HepG2 (cell line): ENCODE data around the gene TBX6. TPM values are rescaled to one million over a fixed set of nuclear protein-coding genes. Genes with fewer than 3 reads are reported as not detected.

Experiments
- AKAP8 ChIP-seq: sonication (generic); formaldehyde crosslinking; IDR thresholded peaks from 2 replicates; pipeline ENCODE4 v1.5.1; 2020; ENCODE audit warnings: mild to moderate bottlenecking, missing genetic modification reagents
- ELF1 ChIP-seq: sonication (generic); formaldehyde crosslinking; IDR thresholded peaks from 2 replicates; pipeline ENCODE4 v1.4.0; 2020; ENCODE audit warnings: missing genetic modification reagents
- GZF1 ChIP-seq: sonication (generic); formaldehyde crosslinking; IDR thresholded peaks from 2 replicates; pipeline ENCODE4 v1.5.1; 2020; ENCODE audit warnings: mild to moderate bottlenecking, missing genetic modification reagents
- HIVEP1 ChIP-seq: sonication (generic); formaldehyde crosslinking; IDR thresholded peaks from 2 replicates; pipeline ENCODE4 v1.4.0; 2020; ENCODE audit warnings: mild to moderate bottlenecking, missing genetic modification reagents
- HOXD1 ChIP-seq: sonication (generic); formaldehyde crosslinking; IDR thresholded peaks from 2 replicates; pipeline ENCODE4 v1.5.0; 2020; ENCODE audit warnings: missing genetic modification reagents
- NFYC ChIP-seq: IDR thresholded peaks from 2 replicates; pipeline ENCODE4 v1.6.1; 2016; ENCODE audit warnings: missing genetic modification reagents, missing compliant biosample characterization
- SOX5 ChIP-seq: IDR thresholded peaks from 2 replicates; pipeline ENCODE4 v1.6.1; 2016; ENCODE audit warnings: borderline replicate concordance
- U2AF2 ChIP-seq: fragments of 200-400 bp; formaldehyde crosslinking; IDR thresholded peaks from 2 replicates; pipeline ENCODE4 v1.6.1; 2017; ENCODE audit warnings: low read depth, mild to moderate bottlenecking, low read length
- ZBTB21 ChIP-seq: sonication (generic); formaldehyde crosslinking; IDR thresholded peaks from 2 replicates; pipeline ENCODE4 v1.4.0; 2020; ENCODE audit warnings: missing genetic modification reagents
- ZMYM2 ChIP-seq: sonication (generic); formaldehyde crosslinking; IDR thresholded peaks from 2 replicates; pipeline ENCODE4 v1.8.0; 2022; ENCODE audit warnings: mild to moderate bottlenecking, missing genetic modification reagents
- ZNF101 ChIP-seq: sonication (generic); formaldehyde crosslinking; IDR thresholded peaks from 2 replicates; pipeline ENCODE4 v1.4.0; 2020; ENCODE audit warnings: mild to moderate bottlenecking, low read depth, missing genetic modification reagents, borderline replicate concordance
- ZNF30 ChIP-seq: sonication (generic); formaldehyde crosslinking; IDR thresholded peaks from 2 replicates; pipeline ENCODE4 v1.5.0; 2020; ENCODE audit warnings: mild to moderate bottlenecking, missing genetic modification reagents
- ZNF451 ChIP-seq: sonication (generic); formaldehyde crosslinking; IDR thresholded peaks from 2 replicates; pipeline ENCODE4 v1.5.0; 2020; ENCODE audit warnings: mild to moderate bottlenecking, missing genetic modification reagents
- ZNF549 ChIP-seq: sonication (generic); formaldehyde crosslinking; IDR thresholded peaks from 2 replicates; pipeline ENCODE4 v1.5.0; 2020; ENCODE audit warnings: missing genetic modification reagents
- ZNF616 ChIP-seq: sonication (generic); formaldehyde crosslinking; IDR thresholded peaks from 2 replicates; pipeline ENCODE4 v1.5.0; 2020; ENCODE audit warnings: low read depth, mild to moderate bottlenecking, missing genetic modification reagents
- ZNF644 ChIP-seq: IDR thresholded peaks from 2 replicates; pipeline ENCODE4 v1.6.1; 2016; ENCODE audit warnings: low read depth
- polyA plus RNA-seq, 8 experiments: library from polyadenylated mRNA; depleted of rRNA in 3 of 8; stranded (reverse) in 7 of 8; unstranded in 1 of 8; fragments of >200 nt; fragmentation: Illumina TruSeq in 4 of 8; extraction: Trizol in 4 of 8; gene quantifications; 2 replicates each; pipeline versions ENCODE4 v1.2.1 to v1.2.3, GENCODE V29; 2011 to 2016; ENCODE audit warnings: low read depth in 4 of 8, missing spikeins in 1 of 8, mixed read lengths in 1 of 8; ENCODE audit not compliant: insufficient read depth in 1 of 8
- total RNA-seq, 5 experiments: library from RNA; depleted of rRNA; stranded (reverse); fragments of >200 nt; fragmentation: Illumina TruSeq; extraction: Trizol; gene quantifications; 2 replicates each; pipeline ENCODE4 v1.2.3, GENCODE V29; 2016; ENCODE audit warnings: low read depth in 1 of 5
- TF ChIP-seq, protein P1 (sequence below): sonication (generic); formaldehyde crosslinking; conservative IDR thresholded peaks from 2 replicates; pipeline ENCODE4 v1.4.0; 2020; ENCODE audit warnings: missing genetic modification reagents
- TF ChIP-seq, protein P2 (sequence below): sonication (generic); formaldehyde crosslinking; IDR thresholded peaks from 2 replicates; pipeline ENCODE4 v1.5.1; 2020; ENCODE audit warnings: missing genetic modification reagents, mild to moderate bottlenecking, borderline replicate concordance
- TF ChIP-seq, protein P3 (sequence below), 2 experiments: sonication (generic) in 1 of 2; formaldehyde crosslinking in 1 of 2; IDR thresholded peaks; 2 replicates each; pipeline versions ENCODE4 v1.4.0 to v1.6.1; 2016 to 2020; ENCODE audit warnings: borderline replicate concordance in 1 of 2, low read depth in 1 of 2, mild to moderate bottlenecking in 1 of 2, missing genetic modification reagents in 1 of 2
- TF ChIP-seq, protein P4 (sequence below): sonication (generic); formaldehyde crosslinking; IDR thresholded peaks from 2 replicates; pipeline ENCODE4 v1.4.0; 2020; ENCODE audit warnings: missing genetic modification reagents

Gene TBX6
- total and polyA plus RNA-seq, 2 of the 13 experiments (the other 11 are each of a cell fraction or from before 2014, with no cell fraction given), result 0.24 to 0.42 TPM

DNA sequence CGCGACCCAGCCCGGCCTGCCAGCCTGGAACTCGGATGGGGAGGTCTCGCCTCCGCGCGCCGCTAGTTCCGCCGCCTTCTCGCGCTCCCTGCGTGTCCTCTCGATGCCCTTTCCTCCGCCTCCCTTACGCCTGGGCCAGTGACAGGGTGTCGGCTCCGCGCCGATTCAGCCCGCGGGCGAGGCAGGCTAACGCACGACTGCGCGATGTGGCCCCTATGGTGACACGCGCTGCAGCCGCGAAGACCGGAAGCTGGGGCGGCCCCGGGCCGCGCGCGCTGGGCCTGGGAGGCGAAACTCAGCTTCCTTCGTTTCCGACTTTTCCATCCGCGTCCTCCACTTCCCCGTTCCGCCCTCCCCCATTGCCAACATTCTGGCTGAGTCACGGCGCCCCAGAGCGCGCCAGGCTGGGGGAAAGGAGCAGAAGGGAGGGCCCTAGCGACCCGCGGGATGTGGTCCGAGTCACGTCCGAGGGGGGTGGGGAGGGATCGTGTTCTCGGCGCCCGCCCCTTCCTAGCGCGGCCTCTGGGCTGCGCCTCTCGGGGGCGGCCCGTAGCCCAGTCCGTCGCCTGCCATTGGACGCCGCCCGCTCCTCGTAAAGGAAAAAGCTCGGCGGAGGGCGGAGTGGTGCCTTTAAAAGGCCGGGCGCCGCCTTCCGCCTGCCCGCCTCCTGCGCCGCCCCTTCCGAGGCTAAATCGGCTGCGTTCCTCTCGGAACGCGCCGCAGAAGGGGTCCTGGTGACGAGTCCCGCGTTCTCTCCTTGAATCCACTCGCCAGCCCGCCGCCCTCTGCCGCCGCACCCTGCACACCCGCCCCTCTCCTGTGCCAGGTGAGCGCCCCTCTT is 26.4 kb downstream of the TBX6 start, which contains the start of gene ALDOA (continued):
- peak; percentile 98 for TF ChIP-seq ZNF616 (CRISPR knock-in tag)
- TF ChIP-seq HOXD1 (CRISPR knock-in tag), result peak; percentile 83
- peak; percentile 75; the same call in 1 of the 2 replicates for TF ChIP-seq SOX5 (CRISPR knock-in tag)
- TF ChIP-seq, protein P1, sequence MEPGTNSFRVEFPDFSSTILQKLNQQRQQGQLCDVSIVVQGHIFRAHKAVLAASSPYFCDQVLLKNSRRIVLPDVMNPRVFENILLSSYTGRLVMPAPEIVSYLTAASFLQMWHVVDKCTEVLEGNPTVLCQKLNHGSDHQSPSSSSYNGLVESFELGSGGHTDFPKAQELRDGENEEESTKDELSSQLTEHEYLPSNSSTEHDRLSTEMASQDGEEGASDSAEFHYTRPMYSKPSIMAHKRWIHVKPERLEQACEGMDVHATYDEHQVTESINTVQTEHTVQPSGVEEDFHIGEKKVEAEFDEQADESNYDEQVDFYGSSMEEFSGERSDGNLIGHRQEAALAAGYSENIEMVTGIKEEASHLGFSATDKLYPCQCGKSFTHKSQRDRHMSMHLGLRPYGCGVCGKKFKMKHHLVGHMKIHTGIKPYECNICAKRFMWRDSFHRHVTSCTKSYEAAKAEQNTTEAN (CRISPR knock-in tag), result no peak; the same call in none of the 2 replicates
- 0 out of 2 replicates have a peak, but pooled peaks have one; percentile 6 for TF ChIP-seq ZNF644 (CRISPR knock-in tag)
- peak; percentile 97 for TF ChIP-seq ZNF451 (CRISPR knock-in tag)
- peak; percentile 22; the same call in 1 of the 2 replicates for TF ChIP-seq ZMYM2 (CRISPR knock-in tag)
- TF ChIP-seq, protein P2, sequence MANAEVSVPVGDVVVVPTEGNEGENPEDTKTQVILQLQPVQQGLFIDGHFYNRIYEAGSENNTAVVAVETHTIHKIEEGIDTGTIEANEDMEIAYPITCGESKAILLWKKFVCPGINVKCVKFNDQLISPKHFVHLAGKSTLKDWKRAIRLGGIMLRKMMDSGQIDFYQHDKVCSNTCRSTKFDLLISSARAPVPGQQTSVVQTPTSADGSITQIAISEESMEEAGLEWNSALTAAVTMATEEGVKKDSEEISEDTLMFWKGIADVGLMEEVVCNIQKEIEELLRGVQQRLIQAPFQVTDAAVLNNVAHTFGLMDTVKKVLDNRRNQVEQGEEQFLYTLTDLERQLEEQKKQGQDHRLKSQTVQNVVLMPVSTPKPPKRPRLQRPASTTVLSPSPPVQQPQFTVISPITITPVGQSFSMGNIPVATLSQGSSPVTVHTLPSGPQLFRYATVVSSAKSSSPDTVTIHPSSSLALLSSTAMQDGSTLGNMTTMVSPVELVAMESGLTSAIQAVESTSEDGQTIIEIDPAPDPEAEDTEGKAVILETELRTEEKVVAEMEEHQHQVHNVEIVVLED (CRISPR knock-in tag), result peak; percentile 89
- TF ChIP-seq, protein P3, sequence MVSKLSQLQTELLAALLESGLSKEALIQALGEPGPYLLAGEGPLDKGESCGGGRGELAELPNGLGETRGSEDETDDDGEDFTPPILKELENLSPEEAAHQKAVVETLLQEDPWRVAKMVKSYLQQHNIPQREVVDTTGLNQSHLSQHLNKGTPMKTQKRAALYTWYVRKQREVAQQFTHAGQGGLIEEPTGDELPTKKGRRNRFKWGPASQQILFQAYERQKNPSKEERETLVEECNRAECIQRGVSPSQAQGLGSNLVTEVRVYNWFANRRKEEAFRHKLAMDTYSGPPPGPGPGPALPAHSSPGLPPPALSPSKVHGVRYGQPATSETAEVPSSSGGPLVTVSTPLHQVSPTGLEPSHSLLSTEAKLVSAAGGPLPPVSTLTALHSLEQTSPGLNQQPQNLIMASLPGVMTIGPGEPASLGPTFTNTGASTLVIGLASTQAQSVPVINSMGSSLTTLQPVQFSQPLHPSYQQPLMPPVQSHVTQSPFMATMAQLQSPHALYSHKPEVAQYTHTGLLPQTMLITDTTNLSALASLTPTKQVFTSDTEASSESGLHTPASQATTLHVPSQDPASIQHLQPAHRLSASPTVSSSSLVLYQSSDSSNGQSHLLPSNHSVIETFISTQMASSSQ (IDR thresholded peaks at IDR 0.05; ENCODE audit: low read depth), result peak; percentile 7; the same call in 1 of the 2 replicates
- TF ChIP-seq, protein P3 (CRISPR knock-in tag; IDR thresholded peaks at IDR 0.05; ENCODE audit: borderline replicate concordance), result peak; percentile 87; the same call in 1 of the 2 replicates
- TF ChIP-seq ZNF30 (CRISPR knock-in tag), result peak; percentile 98; the same call in 1 of the 2 replicates
- peak; percentile 84 for TF ChIP-seq NFYC (CRISPR knock-in tag)
- peak; percentile 94; the same call in 1 of the 2 replicates for TF ChIP-seq HIVEP1 (CRISPR knock-in tag)
- TF ChIP-seq ELF1 (CRISPR knock-in tag), result peak; percentile 93
- TF ChIP-seq AKAP8 (CRISPR knock-in tag), result peak; percentile 98
- TF ChIP-seq ZBTB21, result no peak; the same call in 1 of the 2 replicates
- no peak for TF ChIP-seq ZNF549 (CRISPR knock-in tag)
- peak; percentile 90 for TF ChIP-seq GZF1
- 0 out of 2 replicates have a peak, but pooled peaks have one; percentile 38 for TF ChIP-seq ZNF101 (CRISPR knock-in tag)
- peak; percentile 55; the same call in 1 of the 2 replicates for TF ChIP-seq U2AF2
- TF ChIP-seq, protein P4, sequence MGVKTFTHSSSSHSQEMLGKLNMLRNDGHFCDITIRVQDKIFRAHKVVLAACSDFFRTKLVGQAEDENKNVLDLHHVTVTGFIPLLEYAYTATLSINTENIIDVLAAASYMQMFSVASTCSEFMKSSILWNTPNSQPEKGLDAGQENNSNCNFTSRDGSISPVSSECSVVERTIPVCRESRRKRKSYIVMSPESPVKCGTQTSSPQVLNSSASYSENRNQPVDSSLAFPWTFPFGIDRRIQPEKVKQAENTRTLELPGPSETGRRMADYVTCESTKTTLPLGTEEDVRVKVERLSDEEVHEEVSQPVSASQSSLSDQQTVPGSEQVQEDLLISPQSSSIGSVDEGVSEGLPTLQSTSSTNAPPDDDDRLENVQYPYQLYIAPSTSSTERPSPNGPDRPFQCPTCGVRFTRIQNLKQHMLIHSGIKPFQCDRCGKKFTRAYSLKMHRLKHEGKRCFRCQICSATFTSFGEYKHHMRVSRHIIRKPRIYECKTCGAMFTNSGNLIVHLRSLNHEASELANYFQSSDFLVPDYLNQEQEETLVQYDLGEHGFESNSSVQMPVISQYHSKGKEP, result 0 out of 2 replicates have a peak, but pooled peaks have one; percentile 72
